Articular chondrocyte of knee joint (primary cell): ENCODE results near the gene ZNG1C. TPM values are rescaled to one million over a fixed set of nuclear protein-coding genes. Genes with fewer than 3 reads are reported as not detected.

Experiments used
- total RNA-seq: library from RNA; depleted of rRNA; stranded (reverse); fragments of >200 nt; gene quantifications from 2 replicates; pipeline ENCODE4 v1.2.3, GENCODE V29; 2012

ZNG1C gene
- 17.4 and 22.7 TPM in 2 replicates for total RNA-seq

DNA sequence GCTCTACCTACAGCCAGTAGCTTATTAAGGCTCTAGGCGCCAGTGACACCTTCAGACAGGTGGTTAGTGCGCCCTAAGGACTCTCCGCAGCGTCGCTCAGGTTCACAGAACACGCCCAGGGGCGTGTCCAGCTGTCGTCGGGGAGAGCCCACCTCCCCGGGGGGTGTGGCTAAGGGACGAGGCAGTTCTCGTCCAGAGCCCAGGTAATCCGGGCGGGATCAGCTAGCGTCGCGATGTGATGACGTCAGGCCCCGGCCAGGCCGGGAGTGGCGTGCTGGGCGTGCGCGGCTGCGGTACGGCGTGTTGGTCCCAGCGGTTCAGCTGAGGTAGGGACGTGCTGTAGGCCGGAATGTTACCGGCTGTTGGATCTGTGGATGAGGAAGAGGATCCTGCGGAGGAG lies at the start of gene ZNG1C:
Gene ZNG1C, plus strand, starts transcription at position 301 of the 400 bp plus-strand sequence. Its CDS starts 49 bp downstream, at position 350.

DNA sequence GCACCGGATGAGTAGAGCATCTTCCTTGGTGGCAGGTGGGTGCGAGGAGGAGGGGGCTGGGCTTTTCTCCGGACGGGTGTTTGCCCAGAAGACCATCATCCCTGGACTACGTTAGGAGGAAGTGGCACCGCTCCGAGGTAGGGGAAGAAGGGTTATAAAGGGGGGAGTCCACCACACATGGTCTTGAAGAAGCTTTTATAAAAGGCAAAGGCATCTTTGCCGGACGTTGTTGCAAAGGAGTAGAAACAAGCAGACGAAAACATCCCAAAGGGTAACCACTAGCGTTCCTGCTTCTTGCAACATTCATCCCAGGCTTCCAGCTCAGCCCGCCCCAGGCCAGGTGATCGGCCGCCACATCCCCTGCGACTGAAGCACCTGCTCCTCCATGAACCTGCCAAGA lies 60.8 kb downstream of the ZNG1C start, which contains the start of gene FOXD4L3:
Gene FOXD4L3, plus strand, starts transcription at position 301 of the 400 bp plus-strand sequence. Its CDS starts 85 bp downstream, at position 386.

Other genes with a start within 250 kb of the ZNG1C start
- not detected in 2 replicates for gene FOXD4L3, start 60.9 kb downstream of the ZNG1C start, total RNA-seq
- gene PGM5, start 114.6 kb downstream of the ZNG1C start, total RNA-seq, result 0.91 and 4.9 TPM in 2 replicates